HT1080 (cell line): ENCODE measurements around the gene ARL14EPL. TPM values are rescaled to one million over a fixed set of nuclear protein-coding genes. Genes with fewer than 3 reads are reported as not detected.
"Not testable (repeated sequence)": the region's sequence is repeated elsewhere in the genome, so short reads cannot be mapped to it uniquely, and the experiment has no call there.

Experiments used
- DNase-seq: peaks from one replicate; pipeline ENCODE4 v3.0.0-alpha.2; 2015; ENCODE audit warnings: low read depth
- total RNA-seq: library from RNA; depleted of rRNA; stranded (reverse); fragments of >200 nt; shearing (Covaris generic); gene quantifications from 2 replicates; pipeline ENCODE4 v1.2.3, GENCODE V29; 2014

The ARL14EPL gene
- total RNA-seq, 1 experiment from 2014 or later, result not detected

DNA sequence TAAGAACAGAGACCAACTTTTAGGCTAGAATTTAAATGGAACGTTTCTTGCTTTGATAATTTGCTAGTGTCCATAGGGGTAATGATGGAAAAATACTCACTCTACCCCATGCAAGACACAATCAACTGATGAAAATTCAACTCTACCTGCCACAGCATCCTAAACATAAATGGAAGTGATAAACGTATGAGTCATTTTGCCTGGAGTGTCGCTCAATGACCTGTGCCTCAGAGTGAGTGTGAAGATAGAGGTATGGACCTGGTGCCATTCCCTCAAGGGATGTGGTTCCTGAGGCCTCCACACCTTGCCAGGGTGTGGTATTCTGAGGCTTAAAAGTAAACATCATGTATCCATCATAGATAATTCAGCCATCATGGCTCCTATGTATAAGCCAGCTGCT, 14.0 kb downstream of the ARL14EPL start:
- DNase-seq, result no peak

DNA sequence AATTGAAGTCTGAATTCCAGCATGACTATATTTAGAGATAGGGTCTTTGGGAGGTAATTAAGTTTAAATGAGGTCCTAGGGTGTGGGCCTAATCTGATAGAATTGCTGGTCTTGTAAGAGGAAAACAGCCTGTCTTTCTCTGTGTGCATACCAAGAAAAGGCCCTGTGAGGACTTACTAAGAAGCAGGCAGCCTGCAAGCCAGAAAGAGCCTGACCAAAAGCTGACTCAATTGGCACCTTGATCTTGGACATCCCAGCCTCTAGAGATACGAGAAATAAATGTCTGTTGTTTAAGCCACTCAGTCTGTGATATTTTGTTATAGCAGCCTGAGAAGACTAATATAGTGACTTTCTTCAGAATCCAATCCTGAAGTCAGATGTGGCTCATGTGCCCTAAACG, 14.6 kb downstream of the ARL14EPL start:
- DNase-seq, result no peak

DNA sequence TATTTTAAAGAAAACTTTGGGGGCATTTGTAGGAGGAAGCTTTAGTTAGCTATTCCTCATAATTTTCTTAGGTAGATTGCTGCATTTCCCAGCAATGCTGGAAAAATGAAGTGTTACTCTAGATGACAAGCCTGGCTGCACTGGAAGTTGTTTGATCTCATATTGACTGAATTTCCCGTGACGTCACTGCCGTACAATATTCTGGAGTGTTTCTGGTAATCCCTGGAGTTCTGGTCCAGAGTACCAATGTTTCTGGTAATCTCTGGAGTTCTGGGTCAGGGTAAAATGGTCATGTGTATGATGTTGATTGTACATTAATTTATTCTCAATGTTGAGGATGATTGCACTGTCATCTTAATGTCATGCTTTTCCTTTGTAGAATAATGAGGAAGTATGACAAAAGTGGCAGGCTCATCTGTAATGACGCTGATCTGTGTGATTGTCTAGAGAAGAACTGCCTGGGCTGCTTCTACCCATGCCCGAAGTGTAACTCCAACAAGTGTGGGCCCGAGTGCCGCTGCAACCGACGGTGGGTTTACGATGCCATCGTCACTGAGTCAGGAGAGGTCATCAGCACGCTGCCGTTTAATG, 26.2 kb downstream of the ARL14EPL start:
- DNase-seq, result no peak

DNA sequence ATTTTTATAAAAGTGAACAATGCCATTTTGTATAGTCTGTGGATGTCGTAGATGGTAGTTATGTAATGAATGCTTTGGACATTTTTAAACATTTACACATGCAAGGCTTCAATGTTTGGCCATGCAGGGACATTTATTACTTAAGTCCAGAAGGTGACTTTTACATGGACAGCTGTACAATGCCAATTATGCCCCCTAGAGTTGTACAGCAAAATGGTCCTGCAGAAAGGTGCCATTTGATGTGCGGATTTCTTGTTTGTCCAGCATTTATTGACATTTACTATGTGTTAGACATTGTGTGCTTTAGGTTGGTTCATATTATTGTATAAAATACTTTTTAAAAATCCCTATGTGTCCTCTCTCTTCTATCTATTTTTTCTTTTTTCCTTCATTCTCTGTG, 30.1 kb downstream of the ARL14EPL start:
- no peak for DNase-seq

DNA sequence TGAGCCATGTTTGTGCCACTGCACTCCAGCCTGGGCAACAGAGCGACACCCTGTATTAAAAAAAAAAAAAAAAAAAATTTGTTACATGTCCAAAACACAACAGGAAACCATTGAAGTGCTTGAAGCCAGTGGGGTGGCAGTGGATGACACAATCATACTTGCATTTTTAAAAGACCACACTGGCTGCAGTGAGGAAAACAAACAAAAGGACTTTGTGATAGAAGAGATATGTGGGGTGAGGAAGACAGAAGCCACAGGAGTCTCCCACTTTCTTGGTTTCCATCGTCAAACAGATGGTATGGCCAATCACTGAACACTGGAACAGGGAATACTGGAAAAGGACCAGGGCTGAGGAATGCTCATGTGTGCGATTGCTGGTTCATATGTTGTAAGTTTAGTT, 31.7 kb downstream of the ARL14EPL start:
- DNase-seq, result peak; percentile 59

DNA sequence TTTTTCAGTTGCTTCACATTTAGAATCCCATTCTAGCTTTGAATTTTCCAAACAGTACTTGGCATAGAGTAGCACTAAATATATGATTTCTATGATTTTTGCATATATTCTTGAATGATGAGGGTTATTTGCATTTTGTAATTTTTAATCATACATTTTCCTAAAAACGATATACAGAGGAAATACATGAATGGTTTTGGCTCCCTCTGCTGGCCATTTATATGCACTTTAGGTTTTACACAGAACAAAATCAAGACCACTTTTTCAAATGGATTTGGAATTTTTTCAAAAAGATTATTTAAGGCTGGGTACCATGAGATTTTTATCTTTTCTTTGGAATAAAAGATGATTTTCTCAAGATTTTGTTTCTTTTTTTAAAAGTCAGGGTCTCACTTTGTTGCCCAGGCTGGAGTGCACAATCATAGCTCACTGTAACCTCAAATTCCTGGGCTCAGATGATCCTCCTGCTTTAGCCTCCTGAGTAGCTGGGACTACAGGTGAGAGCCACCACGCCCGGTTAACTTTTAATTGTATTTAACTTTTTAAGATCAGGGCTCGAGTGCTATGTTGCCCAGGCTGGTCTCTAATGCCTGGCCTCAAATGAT, 35.9 kb downstream of the ARL14EPL start:
- DNase-seq, result peak; percentile 36

DNA sequence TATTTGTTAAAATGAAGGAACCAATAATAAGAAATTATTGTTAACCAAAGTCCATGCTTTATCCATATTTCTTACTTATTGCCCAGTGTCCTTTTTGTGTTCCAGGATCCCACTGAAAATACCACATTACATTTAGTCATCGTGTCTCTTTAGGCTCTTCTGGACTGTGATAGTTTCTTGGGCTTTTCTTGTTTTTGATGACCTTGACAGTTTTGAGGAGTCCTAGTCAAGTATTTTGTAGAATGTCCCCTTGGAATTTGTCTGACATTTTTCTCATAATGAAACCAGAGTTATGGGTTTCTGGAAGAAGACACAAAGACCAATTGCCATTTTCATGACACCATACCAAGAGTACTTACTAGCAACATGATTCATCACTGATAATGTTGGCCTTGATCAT, 38.9 kb downstream of the ARL14EPL start:
- no peak for DNase-seq

DNA sequence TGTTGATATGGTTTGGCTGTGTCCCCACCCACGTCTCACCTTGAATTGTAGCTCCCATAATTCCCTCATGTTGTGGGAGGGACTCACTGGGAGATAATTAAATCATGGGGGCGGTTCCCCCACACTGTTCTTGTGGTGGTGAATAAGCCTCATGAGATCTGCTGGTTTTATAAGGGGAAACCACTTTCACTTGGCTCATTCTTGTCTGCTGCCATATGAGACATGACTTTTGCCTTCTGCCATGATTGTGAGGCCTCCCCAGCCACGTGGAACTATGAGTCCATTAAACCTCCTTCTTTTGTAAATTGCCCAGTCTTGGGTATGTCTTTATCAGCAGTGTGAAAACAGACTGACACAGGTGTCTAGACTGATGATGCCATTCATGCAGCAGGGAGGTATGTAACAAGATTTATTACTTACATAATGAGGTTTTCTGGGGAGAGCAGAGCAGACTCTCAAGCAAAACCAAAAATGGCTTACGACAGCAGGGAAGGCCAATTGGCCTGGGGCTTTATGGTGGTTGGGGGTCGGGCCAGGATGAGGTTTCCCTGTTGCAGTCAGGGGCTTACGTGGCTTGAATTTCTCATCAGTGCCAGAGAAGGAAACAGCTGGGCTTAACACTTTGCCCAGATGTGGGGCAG, 43.0 kb downstream of the ARL14EPL start:
- DNase-seq, result peak; percentile 36

DNA sequence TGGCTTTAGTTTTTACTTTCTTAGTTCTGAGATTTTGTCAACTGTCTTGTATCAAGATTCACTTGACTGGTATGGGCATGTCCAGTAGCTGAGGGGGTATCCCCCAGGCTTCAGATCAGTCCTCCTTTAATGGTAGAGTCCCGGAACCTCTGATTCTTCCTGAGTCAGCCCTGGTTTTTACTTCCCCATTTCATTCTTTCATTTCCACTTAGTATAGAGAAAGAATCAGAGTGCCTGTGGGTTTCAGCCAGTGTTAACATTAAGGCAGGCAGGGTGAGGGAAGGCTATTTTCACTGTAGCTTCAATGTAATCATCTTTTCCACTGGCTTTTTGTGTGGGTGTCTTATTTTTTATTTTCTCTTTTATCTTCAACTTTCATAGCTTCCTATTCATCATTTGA, 44.2 kb downstream of the ARL14EPL start:
- no peak for DNase-seq

DNA sequence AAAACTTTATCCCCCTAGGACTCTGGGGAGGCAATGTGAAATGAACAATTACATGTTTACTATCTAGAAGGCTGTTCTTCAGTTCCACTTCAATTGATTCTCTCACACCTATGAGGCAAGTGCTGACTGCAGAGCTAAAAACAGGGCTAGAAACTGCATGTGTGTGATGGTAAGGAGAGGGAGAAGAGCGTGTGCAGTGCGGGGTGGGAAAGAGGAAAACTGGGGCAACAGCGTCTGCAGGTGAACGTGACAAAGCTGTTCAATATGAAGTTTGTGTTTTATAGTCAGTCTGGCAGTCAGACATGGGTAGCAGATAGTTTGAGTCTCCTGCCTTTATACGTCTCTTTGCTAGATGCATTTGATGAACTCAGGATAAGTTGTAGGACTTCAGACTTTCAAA, 45.9 kb downstream of the ARL14EPL start:
- DNase-seq, result no peak

DNA sequence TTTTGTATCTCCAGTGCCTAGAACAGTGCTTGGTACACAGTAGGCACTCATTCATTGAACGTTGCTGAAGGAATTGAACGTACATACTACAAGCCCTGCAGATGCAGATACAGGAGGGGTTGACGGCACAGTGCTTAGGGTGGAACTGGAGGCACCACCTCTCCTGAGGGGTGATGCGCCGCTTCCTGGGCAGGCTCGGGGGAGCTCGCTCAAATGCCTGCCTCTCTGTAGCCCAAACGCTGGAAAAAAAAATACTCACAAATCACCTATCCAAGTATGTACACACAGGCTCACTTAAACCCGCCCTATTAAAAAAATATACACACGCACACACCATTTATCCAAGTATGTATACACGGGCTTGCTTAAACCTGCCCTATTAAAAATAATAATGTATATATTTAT, 52.0 kb downstream of the ARL14EPL start:
- DNase-seq, result peak; percentile 38

DNA sequence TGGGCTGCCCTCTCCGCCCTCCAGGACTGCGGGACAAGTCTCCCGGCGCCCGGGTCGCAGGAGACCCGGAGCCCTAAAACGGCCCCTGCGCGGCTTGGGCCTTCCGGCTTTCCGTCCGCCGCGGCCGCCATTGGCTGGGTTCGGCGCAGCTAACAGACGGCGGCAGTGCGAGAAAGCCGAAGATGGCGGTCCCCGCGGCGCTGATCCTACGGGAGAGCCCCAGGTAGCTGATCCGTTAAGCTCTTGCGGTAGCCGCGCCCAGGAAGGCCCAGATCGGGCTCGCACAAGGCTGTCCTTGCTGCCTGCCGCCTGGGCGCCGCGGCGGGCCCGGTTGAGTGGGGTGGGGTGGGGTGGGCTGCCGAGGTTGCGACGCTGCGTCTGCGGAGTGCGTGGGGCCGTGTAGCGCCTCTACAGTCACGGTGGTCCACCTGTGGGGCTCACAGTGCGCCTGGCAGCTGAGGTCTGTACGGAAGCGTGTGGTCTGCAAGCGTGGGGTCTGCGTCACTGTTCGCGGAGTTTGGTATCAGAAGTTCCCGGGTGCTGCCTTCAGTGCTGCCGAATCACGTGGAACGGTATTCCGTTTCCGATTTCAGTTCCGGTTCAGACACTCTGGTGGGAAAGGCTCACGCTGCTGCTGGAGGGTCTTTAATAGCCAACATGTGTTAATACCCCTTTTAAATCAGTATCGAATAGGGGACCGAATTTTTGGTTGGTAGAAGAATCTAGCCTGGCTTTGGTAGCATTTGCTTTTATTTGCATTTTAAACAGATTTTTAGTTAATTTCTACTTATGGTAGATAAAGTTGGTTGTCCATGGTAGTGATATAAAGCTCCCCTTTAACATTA, 52.8 kb downstream of the ARL14EPL start, which contains the start of gene COMMD10:
Gene COMMD10 (plus strand): TSS at position 155 of the 845 bp plus-strand sequence.
- peak; percentile 78 for DNase-seq

DNA sequence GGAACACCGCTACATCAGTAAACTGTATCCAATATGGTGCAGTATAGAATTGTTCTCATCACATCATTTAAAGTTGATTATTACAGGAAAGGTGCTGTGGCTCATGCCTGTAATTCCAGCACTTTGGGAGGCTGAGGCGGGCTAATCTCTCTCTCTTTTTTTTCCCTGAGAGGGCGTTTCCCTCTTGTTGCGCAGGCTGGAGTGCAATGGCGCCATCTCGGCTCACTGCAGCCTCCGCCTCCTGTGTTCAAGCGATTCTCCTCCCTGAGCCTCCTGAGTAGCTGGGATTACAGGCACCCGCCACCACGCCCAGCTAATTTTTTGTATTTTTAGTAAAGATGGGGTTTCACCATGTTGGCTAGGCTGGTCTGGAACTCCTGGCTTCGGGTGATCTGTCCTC, 54.0 kb downstream of the ARL14EPL start:
- DNase-seq, result not testable (repeated sequence)

DNA sequence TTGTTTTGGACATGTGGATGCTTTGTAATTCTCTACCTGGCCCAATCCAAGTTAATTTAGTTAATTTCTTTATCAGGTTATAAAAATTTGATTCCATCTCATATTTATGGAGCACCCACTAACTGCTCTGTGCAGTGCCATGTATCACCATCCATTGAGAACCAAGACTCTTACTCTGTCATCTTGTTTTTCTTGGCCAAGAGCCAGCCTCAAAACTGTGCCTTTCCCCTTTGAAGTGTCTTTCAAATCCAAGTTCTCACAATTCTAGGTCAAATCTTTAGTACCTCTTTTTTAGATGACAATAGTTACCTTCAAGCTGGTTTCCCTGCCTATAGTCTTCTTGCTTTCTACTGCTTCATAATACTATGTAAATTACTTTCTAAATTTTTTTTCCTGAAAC, 55.8 kb downstream of the ARL14EPL start:
- DNase-seq, result no peak

DNA sequence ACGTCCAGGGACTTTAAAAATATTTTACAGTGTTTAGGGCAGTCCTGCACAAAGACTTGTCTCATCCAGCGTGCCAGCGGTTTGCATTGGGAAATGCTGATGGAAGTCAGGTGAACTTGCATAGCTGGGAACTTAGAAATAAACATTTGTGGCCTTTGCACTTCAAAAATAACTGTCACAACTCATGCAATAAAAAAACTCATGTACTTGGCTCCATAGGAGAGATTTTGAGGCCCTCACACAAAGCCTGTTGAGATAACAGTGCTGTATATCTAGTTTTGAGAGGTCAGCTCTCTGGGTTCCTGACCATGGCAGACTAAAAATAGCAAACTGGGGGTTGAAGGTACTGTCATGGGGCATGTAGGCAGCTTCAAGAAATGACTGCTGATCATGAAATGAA, 58.0 kb downstream of the ARL14EPL start:
- DNase-seq, result no peak

DNA sequence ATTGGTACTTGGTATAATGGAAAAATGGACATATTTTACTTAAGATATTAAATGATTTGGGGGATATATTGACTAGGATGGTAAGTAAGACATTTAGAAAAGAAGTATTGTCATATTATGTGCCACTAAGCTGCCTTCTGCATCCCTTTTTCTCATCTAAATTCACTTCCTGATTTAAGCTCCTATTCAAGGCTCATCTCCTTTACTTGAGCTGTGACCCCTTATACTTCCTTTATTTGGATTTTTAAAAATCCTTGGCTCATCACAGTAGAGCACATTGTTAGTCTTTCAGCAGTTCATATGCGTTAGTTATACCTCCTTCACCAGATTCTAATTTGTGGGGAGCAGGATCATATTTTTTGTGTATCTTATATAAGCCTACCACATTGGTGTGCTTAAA, 59.1 kb downstream of the ARL14EPL start:
- no peak for DNase-seq

DNA sequence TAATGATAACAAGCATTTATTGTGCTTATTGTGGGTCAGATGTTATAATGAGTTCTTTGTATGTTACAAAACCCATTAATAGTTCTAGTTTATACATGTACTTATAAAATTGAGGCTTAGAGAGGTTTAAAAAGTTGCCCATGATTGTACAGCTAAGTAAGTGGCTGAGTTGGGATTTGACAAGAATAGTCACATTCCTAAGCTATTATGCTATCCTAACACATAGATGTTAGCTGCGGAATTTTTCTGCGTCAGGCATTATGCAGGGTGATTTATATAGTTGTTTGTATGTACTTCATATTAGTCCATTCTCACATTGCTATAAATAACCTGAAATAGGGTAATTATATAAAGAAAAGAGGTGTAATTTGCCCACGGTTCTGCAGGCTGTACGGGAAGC, 65.0 kb downstream of the ARL14EPL start:
- no peak for DNase-seq

DNA sequence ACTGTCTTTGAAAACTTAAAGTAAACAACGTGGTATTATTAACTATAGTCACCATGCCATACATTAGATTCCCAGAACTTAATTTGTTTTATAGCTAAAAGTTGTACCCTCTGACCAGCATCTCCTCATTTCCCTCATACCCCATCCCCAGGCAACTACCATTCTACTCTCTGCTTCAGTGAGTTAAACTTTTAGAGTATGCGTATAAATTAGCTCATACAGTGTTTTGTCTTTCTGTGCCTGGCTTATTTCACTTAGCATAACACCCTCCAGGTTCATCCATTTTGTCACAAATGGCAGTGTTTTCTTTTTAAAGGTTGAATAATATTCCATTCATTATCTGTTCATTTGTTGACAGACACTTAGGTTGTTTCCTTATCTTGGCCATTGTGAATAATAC, 66.7 kb downstream of the ARL14EPL start:
- no peak for DNase-seq

DNA sequence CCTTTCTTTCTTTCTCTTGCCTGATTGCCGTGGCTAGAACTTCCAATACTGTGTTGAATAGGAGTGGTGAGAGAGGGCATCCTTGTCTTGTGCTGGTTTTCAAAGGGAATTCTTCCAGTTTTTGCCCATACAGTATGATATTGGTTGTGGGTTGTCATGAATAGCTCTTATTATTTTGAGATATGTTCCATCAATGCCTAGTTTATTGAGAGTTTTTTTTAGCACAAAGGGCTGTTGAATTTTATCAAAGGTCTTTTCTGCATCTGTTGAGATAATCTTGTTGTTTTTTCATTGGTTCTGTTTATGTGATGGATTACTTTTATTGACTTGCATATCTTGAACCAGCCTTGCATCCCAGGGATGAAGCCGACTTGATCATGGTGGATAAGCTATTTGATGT, 72.7 kb downstream of the ARL14EPL start:
- DNase-seq, result not testable (repeated sequence)
